ENCODE results near the gene CDC42BPA.

CDC42BPA gene

GRCh38 chr1:227330279-227331076 lies 12.2 kb upstream of the CDC42BPA start:
- DNase-seq, result no peak

GRCh38 chr1:227328405-227329019 lies 10.2 kb upstream of the CDC42BPA start:
- DNase-seq, result no peak

GRCh38 chr1:227325156-227325555 lies 6.9 kb upstream of the CDC42BPA start:
- no peak for DNase-seq

- no peak for DNase-seq
Measured at GRCh38 chr1:227323967-227324268, 5.6 kb upstream of the CDC42BPA start.

- no peak for DNase-seq
Measured at GRCh38 chr1:227323171-227323966, 5.1 kb upstream of the CDC42BPA start.

- no peak for DNase-seq
Measured at GRCh38 chr1:227322376-227322775, 4.1 kb upstream of the CDC42BPA start.

GRCh38 chr1:227321035-227321434 lies 2.7 kb upstream of the CDC42BPA start:
- no peak for DNase-seq

GRCh38 chr1:227320476-227320875 lies 2.2 kb upstream of the CDC42BPA start:
- no peak for DNase-seq

- DNase-seq, result no peak
Measured at GRCh38 chr1:227318853-227319607, 738 bp upstream of the CDC42BPA start.

- no peak for DNase-seq
Measured at GRCh38 chr1:227317523-227318015, 723 bp downstream of the CDC42BPA start.

- no peak for DNase-seq
Measured at GRCh38 chr1:227317011-227317451, 1.3 kb downstream of the CDC42BPA start.

- DNase-seq, result no peak
Measured at GRCh38 chr1:227316456-227316855, 1.8 kb downstream of the CDC42BPA start.

GRCh38 chr1:227315629-227316346 lies 2.5 kb downstream of the CDC42BPA start:
- DNase-seq, result no peak

- DNase-seq, result no peak
Measured at GRCh38 chr1:227314014-227314848, 4.1 kb downstream of the CDC42BPA start.

- DNase-seq, result no peak
Measured at GRCh38 chr1:227312361-227313025, 5.8 kb downstream of the CDC42BPA start.

GRCh38 chr1:227311389-227312001 lies 6.8 kb downstream of the CDC42BPA start:
- DNase-seq, result no peak

- no peak for DNase-seq
Measured at GRCh38 chr1:227308367-227309336, 9.6 kb downstream of the CDC42BPA start.

GRCh38 chr1:227306689-227307088 lies 11.6 kb downstream of the CDC42BPA start:
- DNase-seq, result no peak
